Testis (tissue), 3 donors: Measurements from ENCODE around the gene EPHA6. TPM values are rescaled to one million over a fixed set of nuclear protein-coding genes. Genes with fewer than 3 reads are reported as not detected.

ENCODE experiments used
- DNase-seq: peaks from one replicate; pipeline ENCODE4 v3.0.0-alpha.2; 2019
- H3K27ac ChIP-seq, 2 donors: fragments of 200-600 bp; sonication (generic); one replicate each; pipeline ENCODE4 v1.5.1; 2019
- H3K27me3 ChIP-seq: fragments of 200-600 bp; sonication (generic); one replicate; pipeline ENCODE4 v1.5.1; 2019
- H3K36me3 ChIP-seq: fragments of 200-600 bp; sonication (generic); one replicate; pipeline ENCODE4 v1.5.1; 2017; ENCODE audit warnings: low read depth; ENCODE audit errors: missing control alignments
- H3K4me1 ChIP-seq: fragments of 200-600 bp; sonication (generic); one replicate; pipeline ENCODE4 v1.5.1; 2019
- H3K4me3 ChIP-seq, 2 donors: fragments of 200-600 bp; sonication (generic); one replicate each; pipeline ENCODE4 v1.5.1; 2017 to 2019
- H3K9me3 ChIP-seq: fragments of 200-600 bp; sonication (generic); one replicate; pipeline ENCODE4 v1.5.1; 2017
- CTCF ChIP-seq, 3 experiments: fragments of 450-650 bp in 2 of 3; fragments of 200-600 bp in 1 of 3; sonication (generic) in 1 of 3; IDR thresholded peaks; one replicate each; pipeline ENCODE4 v1.5.1; 2016 to 2019; ENCODE audit warnings: antibody characterized with exemption in 3 of 3, mild to moderate bottlenecking in 2 of 3, moderate library complexity in 1 of 3
- POLR2A ChIP-seq: fragments of 450-650 bp; IDR thresholded peaks from one replicate; pipeline ENCODE4 v1.6.1; 2017; ENCODE audit warnings: antibody characterized with exemption, mild to moderate bottlenecking, moderate library complexity
- WGBS, 2 donors: methylation state at CpG; one replicate each; pipeline ENCODE4 v1.1.5; 2018; 5-methylcytosine and 5-hydroxymethylcytosine counted together
- intact Hi-C: fragments of 100-400 bp; cut with DNase I; formaldehyde crosslinking; loops from one replicate; pipeline ENCODE4 v1.15.1; 2023; ENCODE audit warnings: low total_unique reads
- polyA plus RNA-seq: library from polyadenylated mRNA; stranded (reverse); fragments of 350-450 nt; fragmentation: Illumina TruSeq; extraction: RNeasy Lipid Tissue Mini Kit (QIAGEN cat#74804); gene quantifications from one replicate; pipeline ENCODE4 v1.2.3, GENCODE V29; 2014; ENCODE audit warnings: low read depth, low replicate concordance; ENCODE audit not compliant: insufficient read depth
- total RNA-seq, 2 donors: library from RNA; depleted of rRNA; stranded (reverse); fragments of >200 nt; gene quantifications; one replicate each; pipeline ENCODE4 v1.2.3, GENCODE V29; 2016

Gene EPHA6
- total and polyA plus RNA-seq, 3 donors from 2014 or later, result 9.8 to 33.0 (median 21.2) TPM

GRCh38 chr3:97066531-97066930, 252.1 kb downstream of the EPHA6 start:
- DNase-seq, result no peak
- 60 to 70% methylated on average over 1 of the region's 1 CpG for WGBS, 2 donors
- H3K4me1 ChIP-seq, result no peaks in the 10 kb centered on the region
- no peaks in the 10 kb centered on the region for H3K9me3 ChIP-seq
- no peak overlapping the region for H3K27ac ChIP-seq
- no peaks in the 10 kb centered on the region for H3K27me3 ChIP-seq
- no peaks in the 10 kb centered on the region for H3K36me3 ChIP-seq
- intact Hi-C loops, result no loop called here
- H3K4me3 ChIP-seq, result no peak overlapping the region
- TF ChIP-seq POLR2A, result no peak
- TF ChIP-seq CTCF (IDR thresholded peaks at IDR 0.05), result no peak

DNA sequence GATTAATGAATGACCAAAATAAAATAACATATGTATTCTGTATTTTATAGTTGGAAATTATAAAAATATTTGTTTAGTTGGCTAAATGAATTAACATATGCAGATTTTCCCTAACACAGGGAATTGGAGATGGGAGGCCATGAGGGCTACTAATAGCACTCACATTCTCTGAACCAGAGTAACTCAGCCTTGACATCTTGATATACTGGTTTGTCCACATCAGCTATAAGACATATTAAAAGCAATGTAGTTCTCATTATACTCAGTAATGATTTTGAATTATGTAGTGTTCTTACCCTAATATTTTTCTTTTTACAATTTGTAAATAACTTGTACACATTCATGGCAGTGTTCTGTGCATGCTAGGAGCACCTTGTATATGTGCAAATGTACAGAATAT, 255.9 kb downstream of the EPHA6 start:
- Histone ChIP-seq H3K4me3 (no peak overlapping the region), H3K4me1 (no peaks in the 10 kb centered on the region), H3K27ac (no peak overlapping the region), H3K9me3 (no peaks in the 10 kb centered on the region), H3K27me3 (no peaks in the 10 kb centered on the region), H3K36me3 (no peaks in the 10 kb centered on the region)
- intact Hi-C loops, result no loop called here
- TF ChIP-seq POLR2A, result no peak
- TF ChIP-seq CTCF (IDR thresholded peaks at IDR 0.05), result no peak
- no peak for DNase-seq

GRCh38 chr3:97074546-97074945, 260.2 kb downstream of the EPHA6 start:
- Histone ChIP-seq H3K36me3 (no peaks in the 10 kb centered on the region), H3K4me1 (no peaks in the 10 kb centered on the region), H3K9me3 (no peaks in the 10 kb centered on the region), H3K27ac (no peak overlapping the region), H3K4me3 (no peak overlapping the region), H3K27me3 (no peaks in the 10 kb centered on the region)
- intact Hi-C loops, result no loop called here
- WGBS, 2 donors, result 72 to 79% methylated on average over 2 of the region's 2 CpGs
- no peak for TF ChIP-seq POLR2A
- TF ChIP-seq CTCF (IDR thresholded peaks at IDR 0.05), result no peak
- DNase-seq, result no peak

DNA sequence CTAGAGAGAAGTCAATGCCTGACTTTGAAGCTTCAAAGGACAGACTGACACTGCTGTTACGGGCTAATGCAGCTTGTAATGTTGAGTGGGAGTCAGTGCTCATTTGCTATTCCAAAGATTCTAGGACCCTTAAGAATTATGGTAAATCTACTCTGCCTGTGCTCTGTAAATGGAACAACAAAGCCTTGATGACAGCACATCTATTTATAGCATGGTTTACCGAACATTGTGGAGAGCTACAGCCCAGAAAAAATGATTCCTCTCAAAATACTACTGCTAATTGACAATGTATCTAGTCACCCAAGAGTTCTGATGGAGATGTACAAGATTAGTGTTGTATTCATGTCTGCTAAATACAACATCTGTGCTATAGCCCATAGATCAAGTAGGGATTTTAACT, 262.3 kb downstream of the EPHA6 start:
- H3K27me3 ChIP-seq, result no peaks in the 10 kb centered on the region
- no peaks in the 10 kb centered on the region for H3K4me1 ChIP-seq
- H3K9me3 ChIP-seq, result no peaks in the 10 kb centered on the region
- intact Hi-C loops, result no loop called here
- no peak for DNase-seq
- H3K4me3 ChIP-seq, result no peak overlapping the region
- 38 to 50% methylated on average over 2 of the region's 2 CpGs for WGBS, 2 donors
- no peaks in the 10 kb centered on the region for H3K36me3 ChIP-seq
- TF ChIP-seq CTCF (IDR thresholded peaks at IDR 0.05), result no peak
- TF ChIP-seq POLR2A, result no peak
- H3K27ac ChIP-seq, result no peak overlapping the region

GRCh38 chr3:97089621-97090020, 275.2 kb downstream of the EPHA6 start:
- no peaks in the 10 kb centered on the region for H3K27me3 ChIP-seq
- 60 to 75% methylated on average over 2 of the region's 2 CpGs for WGBS, 2 donors
- no peak overlapping the region for H3K4me3 ChIP-seq
- intact Hi-C loops, result no loop called here
- no peak for DNase-seq
- H3K27ac ChIP-seq, result no peak overlapping the region
- no peaks in the 10 kb centered on the region for H3K4me1 ChIP-seq
- H3K9me3 ChIP-seq, result no peaks in the 10 kb centered on the region
- no peak for TF ChIP-seq POLR2A
- no peak for TF ChIP-seq CTCF (IDR thresholded peaks at IDR 0.05)
- no peaks in the 10 kb centered on the region for H3K36me3 ChIP-seq
